Stimulated activated CD8-positive, alpha-beta memory T cell treated with anti-CD3 and anti-CD28 coated beads, Interleukin-12 subunit alpha, Interleukin-12 subunit beta, amount 100 ng/mL, for 1 hour (primary cell): ENCODE data around the gene DEPDC7.
"Not testable (repeated sequence)": the region's sequence is repeated elsewhere in the genome, so short reads cannot be mapped to it uniquely, and the experiment has no call there.

Experiments used
- DNase-seq: peaks from one replicate; pipeline ENCODE4 v3.0.0-alpha.2; 2020; ENCODE audit warnings: low read depth

DEPDC7 gene

DNA sequence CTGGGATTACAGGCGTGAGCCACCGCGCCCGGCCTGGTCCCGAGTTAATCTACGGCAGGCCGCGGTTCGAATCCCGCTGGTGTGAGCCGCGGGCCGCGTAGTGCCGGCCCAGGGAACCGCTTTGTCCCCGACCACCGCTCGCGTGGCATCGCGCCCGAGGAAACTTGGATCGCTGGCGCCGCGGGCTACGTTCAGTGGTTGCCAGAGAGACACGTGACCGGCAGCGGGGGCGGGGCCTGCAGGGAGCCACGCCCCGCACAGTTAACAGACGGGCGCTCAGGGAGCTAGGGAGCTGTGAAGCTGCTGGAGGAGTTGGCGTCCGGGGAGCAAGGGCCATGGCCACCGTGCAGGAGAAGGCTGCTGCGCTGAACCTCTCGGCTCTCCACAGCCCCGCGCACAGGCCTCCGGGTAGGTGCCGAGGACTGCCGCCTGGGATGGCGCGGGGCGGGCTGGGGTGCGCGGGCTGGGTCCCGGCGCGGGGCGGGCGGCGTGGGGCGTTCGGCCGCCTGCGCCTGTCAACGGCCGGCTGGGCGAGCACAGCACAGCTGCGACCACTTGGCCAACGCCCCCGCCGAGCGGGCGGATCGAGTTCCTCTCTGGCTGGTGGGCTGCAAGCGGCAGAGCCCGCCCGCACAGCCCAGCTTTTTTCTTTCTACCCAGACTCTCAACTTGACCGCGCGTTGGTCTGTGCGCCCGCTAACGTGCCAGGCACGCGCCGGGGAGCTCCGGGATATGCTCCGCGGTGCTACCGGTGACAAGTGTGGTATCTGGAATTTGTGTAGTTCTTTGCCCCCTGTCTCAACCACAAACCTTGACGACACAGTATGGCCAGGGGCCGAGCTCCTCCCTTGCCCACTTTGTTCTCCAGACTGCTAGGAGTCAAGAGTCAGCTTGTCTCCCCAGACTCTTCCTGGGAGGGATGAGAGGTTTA is at the start of gene DEPDC7:
TSS of gene DEPDC7 (plus strand) at position 258 of the 931 bp plus-strand sequence. CDS start at position 336, 78 bp downstream.
- DNase-seq = peak; percentile 66

DNA sequence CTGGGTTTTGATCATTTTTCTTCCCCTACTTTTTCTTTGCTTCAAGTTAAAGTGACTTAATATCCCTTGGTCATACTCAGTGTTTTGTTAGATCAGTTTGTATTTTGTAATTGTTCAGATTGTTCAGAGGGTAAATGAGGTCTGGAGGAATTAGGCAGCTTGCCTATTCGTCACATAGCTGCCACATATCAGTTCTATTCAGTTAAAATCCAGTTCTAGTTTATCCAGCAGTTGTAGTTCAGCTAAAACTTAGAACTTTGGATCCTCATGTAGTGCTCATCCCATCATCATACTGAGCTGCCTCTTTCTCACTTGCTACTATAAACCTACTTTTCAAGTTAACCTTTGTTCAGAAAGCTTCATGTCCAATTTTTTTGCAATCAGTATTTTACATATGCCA is 47.1 kb upstream of the DEPDC7 start:
- DNase-seq = no peak

DNA sequence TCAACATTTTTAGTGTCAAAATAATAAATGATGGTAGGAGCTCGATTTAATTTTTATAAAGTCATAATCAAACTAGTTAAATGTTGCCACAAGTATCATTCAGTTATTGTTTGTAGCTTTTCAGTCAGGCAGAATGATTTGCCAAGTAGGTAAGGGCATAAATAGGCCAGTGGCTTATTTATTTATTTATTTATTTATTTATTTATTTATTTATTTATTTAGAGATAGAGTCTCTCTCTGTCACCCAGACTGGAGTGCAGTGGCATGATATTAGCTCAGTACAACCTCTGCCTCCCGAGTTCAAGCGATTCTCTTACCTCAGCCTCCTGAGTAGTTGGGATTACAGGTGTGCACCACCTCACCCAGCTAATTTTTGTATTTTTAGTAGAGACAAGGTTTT is 43.4 kb upstream of the DEPDC7 start:
- not testable (repeated sequence) for DNase-seq

DNA sequence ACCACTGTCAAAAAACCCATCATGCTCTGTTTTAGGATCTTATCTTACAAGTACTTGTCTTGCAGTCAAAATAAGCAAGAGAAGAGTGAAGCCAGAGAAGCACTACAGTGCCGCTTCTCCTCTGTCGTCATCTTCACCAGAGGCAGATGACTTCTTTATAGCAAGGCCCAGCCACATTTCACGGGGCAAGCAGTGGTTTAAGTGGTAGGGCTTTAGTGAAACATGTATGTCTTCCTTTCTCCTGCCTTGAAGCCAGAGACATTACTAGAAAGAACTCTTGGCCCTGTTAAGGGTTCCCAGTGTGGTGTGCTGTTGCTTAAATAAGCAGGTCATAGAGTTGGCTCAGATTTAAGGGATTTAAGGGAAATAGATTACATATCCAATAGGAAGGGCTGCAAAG is 42.9 kb upstream of the DEPDC7 start:
- DNase-seq = no peak

DNA sequence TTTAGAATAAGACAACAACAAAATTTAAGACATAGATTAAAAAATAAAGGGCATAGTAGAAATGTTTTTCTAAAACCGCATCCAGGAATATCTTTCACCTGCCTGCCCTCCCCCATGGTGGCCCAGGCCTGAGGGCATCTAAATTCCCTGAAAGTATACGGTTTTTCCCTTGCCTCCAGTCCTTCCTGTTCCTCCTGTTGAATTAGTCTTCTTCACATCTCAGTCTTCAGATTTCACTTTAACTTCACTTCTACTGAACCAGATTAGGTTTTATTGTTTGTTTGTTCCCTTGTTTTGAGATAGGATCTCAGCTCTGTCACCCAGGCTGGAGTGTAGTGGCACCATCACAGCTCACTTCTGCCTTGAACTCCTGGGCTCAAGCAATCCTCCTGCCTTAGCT is 33.1 kb upstream of the DEPDC7 start:
- no peak for DNase-seq

DNA sequence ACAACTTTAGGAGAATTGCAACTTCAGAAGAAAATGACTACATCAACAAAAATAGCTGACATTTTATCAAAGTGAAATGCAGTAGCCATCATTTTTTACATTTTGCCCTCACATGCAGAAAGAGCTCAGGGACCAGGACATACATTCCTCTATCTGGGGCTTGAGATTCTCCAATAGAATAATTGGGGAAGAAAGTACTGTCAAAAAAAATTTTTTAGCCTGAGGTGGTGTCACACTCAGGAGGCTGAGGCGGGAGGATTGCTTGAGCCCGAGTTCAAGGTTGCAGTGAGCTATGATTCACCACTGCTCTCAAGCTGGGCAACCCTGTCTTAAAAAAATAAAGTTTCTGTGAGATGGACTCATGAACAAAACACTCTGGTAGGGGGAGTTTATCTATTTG is 32.2 kb upstream of the DEPDC7 start:
- DNase-seq = no peak

DNA sequence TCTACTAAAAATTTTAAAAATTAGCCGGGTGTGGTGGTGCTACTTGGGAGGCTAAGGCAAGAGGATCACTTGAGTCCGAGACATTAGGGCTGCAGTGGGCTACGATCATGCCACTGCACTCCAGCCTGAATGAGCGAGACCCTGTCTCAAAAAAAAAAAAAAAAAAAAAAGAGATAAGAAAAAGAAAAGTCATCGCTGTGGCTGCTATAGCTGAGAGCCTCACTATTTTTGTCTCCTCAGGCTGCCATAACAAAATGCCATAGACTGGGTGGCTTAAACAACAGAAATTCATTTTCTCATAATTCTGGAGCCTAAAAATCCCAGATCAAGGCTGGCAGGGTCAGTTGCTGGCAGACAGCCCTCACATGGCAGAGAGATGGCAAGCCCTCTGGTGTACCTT is 30.1 kb upstream of the DEPDC7 start:
- no peak for DNase-seq

DNA sequence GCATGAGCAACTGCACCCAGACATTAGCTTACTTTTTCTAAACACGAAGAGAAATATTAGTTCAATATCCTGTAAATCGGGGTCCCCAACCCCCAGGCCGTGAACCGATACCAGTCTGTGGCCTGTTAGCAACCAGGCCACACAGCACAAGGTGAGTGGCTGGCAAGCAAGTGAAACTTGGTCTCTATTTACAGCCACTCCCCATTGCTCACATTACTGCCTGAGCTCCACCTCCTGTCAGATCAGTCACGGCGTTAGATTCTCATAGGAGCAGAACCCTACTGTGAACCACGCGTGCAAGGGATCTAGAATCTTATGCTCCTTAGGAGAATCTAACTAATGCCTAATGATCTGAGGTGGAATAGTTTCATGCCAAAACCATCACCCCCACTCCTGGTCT is 27.8 kb upstream of the DEPDC7 start:
- DNase-seq = no peak

DNA sequence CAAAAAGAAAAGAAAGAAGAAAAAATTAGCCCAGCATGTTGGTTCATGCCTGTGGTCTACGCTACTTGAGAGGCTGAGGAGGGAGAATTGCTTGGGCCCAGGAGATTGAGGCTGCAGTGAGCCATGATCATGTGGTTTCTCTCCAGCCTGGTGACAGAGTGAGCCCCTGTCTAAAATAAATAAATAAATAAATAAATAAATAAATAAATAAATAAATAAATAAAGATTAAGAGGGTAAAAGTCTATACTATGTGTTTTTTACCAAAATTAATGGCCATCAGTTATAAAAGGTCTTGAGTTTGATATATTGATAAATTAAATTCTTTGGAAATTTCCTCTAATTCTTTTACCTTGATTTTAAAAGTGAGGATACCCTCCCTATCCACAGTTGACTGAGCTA is 25.2 kb upstream of the DEPDC7 start:
- no peak for DNase-seq

DNA sequence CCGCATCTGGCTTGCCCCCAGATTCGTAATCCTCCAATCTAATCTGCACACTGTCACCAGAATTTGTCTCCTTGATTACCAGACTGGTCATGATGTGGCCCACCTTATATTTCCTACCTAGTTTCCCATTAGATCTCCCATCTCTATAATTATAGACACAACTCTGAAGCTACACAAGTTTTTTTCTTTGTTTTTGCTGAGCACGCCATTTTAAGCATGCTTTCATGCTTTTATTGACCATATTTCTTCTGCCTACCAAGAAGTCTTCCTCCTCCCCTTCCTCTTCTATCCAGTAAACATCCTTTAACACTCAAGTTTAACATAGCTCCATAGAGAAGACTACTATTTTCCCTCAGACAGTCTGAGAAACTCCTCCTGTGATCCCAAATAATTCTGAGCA is 24.3 kb upstream of the DEPDC7 start:
- DNase-seq = no peak

DNA sequence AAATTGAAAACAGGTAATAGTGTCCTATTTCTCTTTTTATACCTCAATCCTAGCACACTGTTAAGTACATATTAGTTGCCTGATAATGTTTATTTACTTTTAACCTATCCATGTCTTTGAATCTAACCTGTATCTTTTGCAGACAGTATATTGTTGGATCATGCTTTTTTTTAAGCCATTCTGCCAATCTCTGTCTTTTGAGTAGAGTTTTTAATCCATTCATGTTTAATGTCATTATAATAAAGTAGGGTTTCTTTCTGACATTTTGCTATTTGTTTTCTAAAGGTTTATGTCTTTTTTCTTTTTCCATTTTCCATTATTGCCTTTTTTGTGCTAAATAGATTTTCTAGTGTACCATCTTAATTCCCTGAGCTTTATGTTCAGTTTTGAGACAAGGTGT is 23.8 kb upstream of the DEPDC7 start:
- DNase-seq = no peak

DNA sequence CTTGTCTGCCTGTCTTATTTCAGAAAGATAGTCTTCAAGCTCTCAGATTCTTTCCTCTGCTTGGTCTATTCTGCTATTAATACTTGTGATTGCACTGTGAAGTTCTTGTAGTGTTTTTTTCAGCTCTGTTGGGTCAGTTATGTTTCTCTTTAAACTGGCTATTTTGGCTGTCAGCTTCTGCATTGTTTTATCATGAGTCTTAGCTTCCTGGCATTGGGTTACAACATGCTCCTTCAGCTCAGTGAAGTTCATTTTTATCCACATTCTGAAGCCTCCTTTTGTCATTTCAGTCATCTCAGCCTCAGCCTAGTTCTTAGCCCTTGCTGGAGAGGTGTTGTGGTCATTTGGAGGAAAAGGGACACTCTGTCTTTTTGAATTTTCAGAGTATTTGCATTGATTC is 15.5 kb upstream of the DEPDC7 start:
- DNase-seq = no peak

DNA sequence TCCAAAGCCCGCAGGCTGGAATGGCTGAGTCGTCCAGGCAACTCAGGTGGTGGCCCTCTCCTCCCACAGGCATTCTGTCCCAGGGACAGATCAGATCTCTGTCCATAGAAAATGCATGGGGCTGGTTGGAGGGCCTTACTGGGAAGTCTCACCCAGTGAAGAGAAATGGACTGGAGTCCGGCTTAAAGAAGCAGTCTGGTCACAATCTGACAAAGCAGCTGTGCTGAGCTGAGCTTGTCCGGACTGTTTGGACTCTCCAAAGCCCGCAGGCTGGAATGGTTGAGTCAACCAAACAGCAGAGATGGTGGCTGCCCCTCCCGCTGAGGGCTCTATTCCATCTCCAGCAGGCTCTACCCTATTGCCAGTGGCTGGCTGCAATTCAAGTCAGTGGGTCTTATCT is 14.4 kb upstream of the DEPDC7 start:
- DNase-seq = no peak

DNA sequence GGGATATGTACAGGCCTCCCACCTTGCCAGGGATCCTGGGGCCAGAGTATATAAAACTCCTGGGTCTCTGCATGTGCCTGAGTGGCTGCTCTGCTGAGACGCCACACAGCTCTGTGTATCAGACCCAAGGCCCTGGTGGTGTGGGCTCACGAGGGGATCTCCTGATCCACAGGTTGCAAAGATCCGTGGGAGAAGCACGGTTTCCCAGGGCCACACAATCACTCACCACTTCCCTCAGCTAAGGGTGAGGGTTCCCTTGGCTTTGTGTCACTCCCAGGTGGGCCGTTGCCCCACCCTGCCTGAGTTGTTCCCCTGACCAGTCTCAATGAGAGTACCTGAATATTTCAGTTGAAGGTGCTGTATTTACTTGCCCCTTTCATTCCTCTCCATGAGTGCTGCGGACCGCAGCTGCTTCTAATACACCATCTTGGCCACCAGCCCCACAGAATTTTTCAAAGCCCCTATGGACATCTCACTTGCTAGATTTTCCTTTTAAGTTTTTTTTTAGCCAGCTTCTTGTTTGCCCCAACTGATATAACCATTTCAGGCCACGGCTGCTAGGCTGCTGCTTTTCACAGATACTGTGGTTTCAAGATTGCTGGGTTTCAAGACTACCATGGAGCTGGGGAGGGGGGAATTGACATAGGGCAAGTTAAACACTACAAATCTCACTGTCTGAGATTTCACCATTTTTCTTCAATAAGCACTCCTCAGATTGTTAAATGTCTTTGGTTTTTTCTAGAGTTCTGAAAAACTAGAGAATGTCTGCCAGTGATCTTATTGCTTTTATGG is 13.7 kb upstream of the DEPDC7 start:
- DNase-seq = no peak

DNA sequence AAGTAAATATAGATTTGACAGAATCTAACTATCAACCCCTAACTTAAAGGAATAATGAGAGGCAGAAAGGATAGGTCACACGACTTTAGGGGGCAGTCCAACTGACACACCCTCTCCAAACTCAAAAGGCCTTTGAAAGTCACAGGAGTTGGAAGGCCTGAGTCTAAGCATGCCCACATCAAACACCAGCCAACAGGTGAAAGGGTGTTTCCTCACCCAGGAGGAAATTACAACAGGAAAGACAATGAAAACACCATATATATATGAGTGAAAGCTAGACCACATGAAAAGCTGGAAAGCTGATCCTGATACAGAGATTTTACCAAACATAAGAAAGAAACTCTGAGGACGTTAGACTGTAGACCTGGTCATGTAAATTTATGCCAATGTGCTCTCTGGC is 10.5 kb upstream of the DEPDC7 start:
- DNase-seq = no peak

DNA sequence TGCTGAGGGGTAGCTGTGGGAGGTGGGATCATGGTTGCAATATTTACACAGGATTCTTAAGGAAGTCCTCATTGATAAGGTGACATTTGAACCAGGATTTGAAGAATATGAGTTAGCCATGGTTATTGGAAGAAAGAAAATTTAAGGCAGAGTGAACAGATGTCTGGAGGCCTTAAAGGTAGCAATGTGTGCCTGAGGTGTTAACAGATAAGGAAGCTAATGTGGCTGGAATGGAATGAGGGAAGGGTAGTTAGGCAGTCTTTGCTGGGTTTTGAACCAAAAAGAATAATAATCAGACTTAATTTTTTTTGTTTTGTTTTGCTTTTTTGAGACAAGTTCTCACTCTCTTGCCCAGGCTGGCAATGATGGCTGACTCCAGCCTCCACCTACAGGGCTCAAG is 9.7 kb upstream of the DEPDC7 start:
- DNase-seq = no peak

DNA sequence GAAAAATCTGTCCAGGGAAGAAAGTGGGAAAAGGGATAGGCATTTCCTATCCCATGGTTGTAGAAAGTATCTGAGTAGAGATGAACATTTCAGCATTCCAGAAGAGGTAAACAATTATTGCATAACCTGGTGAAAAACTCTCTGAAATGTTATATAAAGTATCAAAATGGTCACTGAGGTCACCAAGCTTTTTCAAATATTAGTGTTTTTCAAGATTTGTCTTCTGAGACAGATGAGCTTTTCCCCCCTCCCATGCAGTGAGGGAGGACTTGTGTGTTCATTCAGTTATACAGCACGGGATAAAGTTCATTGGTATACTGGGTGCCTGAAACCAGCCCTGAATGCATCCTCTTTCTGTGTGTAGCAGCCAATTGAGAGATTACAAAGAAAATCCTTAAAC is 1.9 kb upstream of the DEPDC7 start:
- no peak for DNase-seq

DNA sequence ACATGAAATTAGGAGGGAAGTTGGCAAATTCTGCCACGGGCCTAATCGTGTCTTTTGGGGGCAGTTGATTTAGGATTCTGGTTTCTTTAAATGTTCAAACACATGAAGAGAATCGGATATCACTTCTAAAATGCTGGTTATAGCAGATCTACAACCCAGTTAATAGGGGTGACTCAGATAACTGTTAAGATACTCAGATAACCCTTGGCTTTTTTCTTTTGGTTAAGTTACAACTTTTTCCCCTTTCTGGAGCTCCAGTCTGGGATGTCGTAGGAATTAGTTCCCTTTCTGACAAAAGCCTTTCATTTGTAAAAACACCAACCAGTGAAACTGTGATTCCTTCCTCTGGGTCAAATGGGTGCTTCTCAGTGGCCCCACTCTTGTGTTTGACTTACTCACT is 976 bp downstream of the DEPDC7 start:
- no peak for DNase-seq

DNA sequence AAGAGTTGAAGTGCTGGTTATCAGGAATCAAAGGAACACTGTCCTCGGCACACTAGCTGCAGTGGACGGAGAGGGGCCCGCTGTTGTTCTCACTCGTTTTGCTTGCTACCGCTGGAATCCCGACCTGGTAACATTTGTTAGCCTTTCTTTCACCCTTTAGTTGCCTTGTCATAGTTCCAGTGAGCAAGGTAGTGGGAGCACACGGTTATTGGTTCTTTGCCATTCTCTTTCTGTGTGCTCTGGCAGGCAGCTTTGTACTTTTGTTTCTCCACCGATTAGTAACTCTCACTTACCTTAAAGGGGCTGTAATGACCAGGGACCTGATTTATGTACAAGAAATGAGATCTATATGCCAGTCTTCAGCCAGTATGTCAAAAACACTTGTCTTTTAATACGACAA is 1.8 kb downstream of the DEPDC7 start:
- no peak for DNase-seq

DNA sequence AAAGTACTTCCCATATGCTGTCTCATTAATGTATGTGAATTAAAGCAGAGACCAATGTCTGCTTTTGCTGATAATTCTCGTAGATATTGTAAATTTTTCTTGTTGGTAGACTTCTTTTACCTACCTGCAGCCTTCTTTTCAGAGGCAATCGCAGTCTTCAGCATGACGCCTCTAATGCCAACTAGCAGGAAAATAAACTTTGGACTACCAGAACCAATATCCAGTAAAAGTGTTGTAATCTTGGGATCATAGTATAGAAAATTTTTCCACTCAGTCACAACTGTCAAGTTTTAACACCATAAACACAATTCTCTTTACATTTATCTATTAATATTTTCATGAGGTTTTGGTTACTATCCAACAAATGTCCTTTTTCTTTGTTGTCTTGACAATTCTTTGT is 2.3 kb downstream of the DEPDC7 start:
- DNase-seq = no peak

DNA sequence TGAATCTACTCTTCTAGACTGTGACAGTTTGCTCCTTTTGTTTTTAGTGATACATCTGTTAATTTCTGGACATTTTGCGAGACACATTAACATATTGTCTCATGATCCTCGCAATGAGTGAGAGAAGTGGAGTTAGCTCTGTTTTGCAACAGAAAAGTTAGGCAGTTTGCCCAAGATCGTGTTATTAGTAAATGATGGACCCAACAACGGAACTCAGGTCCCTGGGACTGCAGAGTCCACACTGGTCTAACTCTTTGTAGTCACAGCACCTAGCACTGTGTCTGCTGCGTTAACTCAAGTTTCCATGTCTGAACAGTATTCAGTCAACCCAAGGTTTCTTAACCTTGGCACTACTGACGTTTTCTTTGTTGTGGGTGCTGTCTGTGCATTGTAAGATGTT is 3.2 kb downstream of the DEPDC7 start:
- no peak for DNase-seq

DNA sequence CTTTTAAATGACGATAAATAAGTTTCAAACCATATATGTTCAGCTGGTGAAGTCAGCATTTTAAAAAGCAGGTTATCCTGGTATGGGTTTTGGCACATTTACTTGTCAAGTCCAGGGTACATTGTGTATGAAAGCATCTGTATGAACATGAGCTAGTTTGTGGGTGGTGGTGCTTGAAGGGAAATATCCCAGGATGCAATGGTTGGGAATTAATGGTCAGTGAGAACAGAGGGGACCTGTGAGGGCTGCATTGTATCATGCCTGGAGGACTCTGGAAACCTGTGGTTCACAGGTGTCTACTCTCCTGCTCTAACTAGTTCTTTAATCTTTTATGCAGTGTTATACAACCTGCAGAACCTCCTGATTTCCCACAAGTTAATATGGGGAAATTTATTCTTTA is 5.8 kb downstream of the DEPDC7 start:
- DNase-seq = no peak

DNA sequence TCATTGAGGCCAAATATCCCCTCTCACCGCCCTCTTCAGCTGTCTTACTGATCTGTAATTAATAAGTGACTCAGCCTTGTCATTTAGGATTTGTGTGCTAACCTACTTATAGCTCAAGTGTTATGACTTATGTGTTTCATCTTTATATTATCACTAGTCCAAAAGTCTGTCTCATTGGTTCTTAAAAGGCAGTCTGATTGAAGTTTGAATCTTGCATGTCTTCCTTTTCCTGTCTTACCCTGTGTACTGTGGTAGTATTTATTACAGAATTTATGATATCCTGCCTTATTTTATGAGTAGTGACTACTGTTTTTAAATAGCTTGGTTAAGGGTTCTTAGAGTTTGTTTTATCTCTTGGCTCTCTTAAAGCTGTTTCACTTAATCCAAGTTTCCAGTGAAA is 6.3 kb downstream of the DEPDC7 start:
- DNase-seq = no peak
